ENCODE data around the gene RNF112. TPM values are rescaled to one million over a fixed set of nuclear protein-coding genes. Genes with fewer than 3 reads are reported as not detected.

The RNF112 gene
- total RNA-seq, 1 experiment from 2014 or later: 0.81 TPM

- no peak overlapping the region for H3K4me2 ChIP-seq (ENCODE audit: insufficient read depth, insufficient read length, low read length)
- no peak overlapping the region for H2BK12ac ChIP-seq (ENCODE audit: insufficient read length, low read depth, low read length)
- peaks cover 5% of the 10 kb centered on the region for H3K27me3 Mint-ChIP-seq (ENCODE audit: low read depth)
- no peaks in the 10 kb centered on the region for H3K79me1 ChIP-seq (ENCODE audit: insufficient read depth, low read depth, low read length, poor library complexity, severe bottlenecking)
- H4K91ac ChIP-seq (ENCODE audit: insufficient read length, low read depth, low read length): no peak overlapping the region
- no peak overlapping the region for H3K56ac ChIP-seq (ENCODE audit: insufficient read length, low read depth, low read length)
- no peaks in the 10 kb centered on the region for H3K4me1 ChIP-seq (ENCODE audit: insufficient read depth, low read length)
- H2BK5ac ChIP-seq (ENCODE audit: insufficient read length, low read length): no peak overlapping the region
- no peak overlapping the region for H3K23ac ChIP-seq (ENCODE audit: insufficient read length, low read depth, low read length)
- H4K20me1 ChIP-seq (ENCODE audit: control insufficient read depth, insufficient read depth, insufficient read length): no peaks in the 10 kb centered on the region
- H3K9me3 Mint-ChIP-seq: no peaks in the 10 kb centered on the region
- no peak overlapping the region for H2AFZ ChIP-seq (ENCODE audit: low read length)
- no peak for DNase-seq
- H3K27ac ChIP-seq (ENCODE audit: insufficient read length, low read depth, low read length): no peak overlapping the region
- no peak overlapping the region for H4K5ac ChIP-seq (ENCODE audit: insufficient read length, low read depth, low read length)
- H3K27ac Mint-ChIP-seq: no peak overlapping the region
- no peak overlapping the region for H2BK20ac ChIP-seq (ENCODE audit: low read depth, low read length, poor library complexity, severe bottlenecking)
- no peak overlapping the region for H4K8ac ChIP-seq (replicated peaks; ENCODE audit: insufficient read length, low read depth, low read length)
- no peaks in the 10 kb centered on the region for H3K27me3 ChIP-seq (ENCODE audit: insufficient read depth, low read length)
- no peaks in the 10 kb centered on the region for H3K9me3 ChIP-seq (ENCODE audit: control insufficient read depth, low read depth, low read length)
- peaks cover 15 to 21% of the 10 kb centered on the region in 2 experiments for H3K4me1 Mint-ChIP-seq
- WGBS (ENCODE audit: extremely low coverage, insufficient read length, low lambda C conversion rate): no CpG with 5 or more reads among the region's 3 CpGs
- no peak overlapping the region for H2BK15ac ChIP-seq (ENCODE audit: low read depth, low read length)
- no peak overlapping the region for H3K18ac ChIP-seq (ENCODE audit: insufficient read length, low read depth, low read length)
- no peak overlapping the region for H3K4ac ChIP-seq (ENCODE audit: low read depth, low read length)
- no peak overlapping the region for H3K4me3 Mint-ChIP-seq
- no peak overlapping the region for H2AK5ac ChIP-seq (ENCODE audit: insufficient read length, low read length)
- H3K23me2 ChIP-seq (ENCODE audit: insufficient read length, low read depth, low read length, poor library complexity, severe bottlenecking): no peaks in the 10 kb centered on the region
- H3K9ac ChIP-seq (ENCODE audit: extremely low read depth, insufficient read length, low read length): no peak overlapping the region
- no peaks in the 10 kb centered on the region for H3K79me2 ChIP-seq (ENCODE audit: insufficient read depth, low read length)
- no peak for TF ChIP-seq CTCF (conservative IDR thresholded peaks at IDR 0.05)
- H3T11ph ChIP-seq (ENCODE audit: low read length): no peak overlapping the region
- no peak overlapping the region for H3K14ac ChIP-seq (ENCODE audit: insufficient read depth, low read length)
- no peak overlapping the region for H2BK120ac ChIP-seq (ENCODE audit: low read depth, low read length, poor library complexity, severe bottlenecking)
- no peaks in the 10 kb centered on the region; a peak in 1 of 7 replicates for H3K36me3 Mint-ChIP-seq (ENCODE audit: insufficient read depth in 1 of 3, low read depth in 3 of 3)
Observed at GRCh38 chr17:19409509-19409908, 1.5 kb upstream of the RNF112 start.

Data from H9 (cell line).